ENCODE measurements around the gene PCBP3.

Gene PCBP3

GRCh38 chr21:45914321-45914845 lies 270.9 kb downstream of the PCBP3 start:
- no peak for DNase-seq (ENCODE audit: low read depth)
- no peak for TF ChIP-seq MYC (IDR thresholded peaks at IDR 0.05; ENCODE audit: low read depth, low read length)
- TF ChIP-seq MAX (IDR thresholded peaks at IDR 0.05; ENCODE audit: low read depth, low read length): no peak
- no peak for TF ChIP-seq POLR2A (IDR thresholded peaks at IDR 0.05; ENCODE audit: extremely low read depth, insufficient read length)
- no peak for TF ChIP-seq CTCF (IDR thresholded peaks at IDR 0.05; ENCODE audit: low read depth, low read length)
- H3K4me3 ChIP-seq (ENCODE audit: low read depth, low read length): no peak overlapping the region

- TF ChIP-seq CTCF (IDR thresholded peaks at IDR 0.05; ENCODE audit: low read depth, low read length) (no peak), MAX (IDR thresholded peaks at IDR 0.05; ENCODE audit: low read depth, low read length) (0 out of 2 replicates have a peak, but pooled peaks have one; percentile 20)
- H3K4me3 ChIP-seq (ENCODE audit: low read depth, low read length): no peak overlapping the region
- DNase-seq (ENCODE audit: low read depth): peak; percentile 74
These were observed 272.7 kb downstream of the PCBP3 start for GRCh38 chr21:45916011-45916840.

GRCh38 chr21:45917241-45917640 lies 273.7 kb downstream of the PCBP3 start:
- H3K4me3 ChIP-seq (ENCODE audit: low read depth, low read length): no peak overlapping the region
- peak; percentile 55 for DNase-seq (ENCODE audit: low read depth)
- no peak for TF ChIP-seq POLR2A (IDR thresholded peaks at IDR 0.05; ENCODE audit: extremely low read depth, insufficient read length)
- TF ChIP-seq CTCF (IDR thresholded peaks at IDR 0.05; ENCODE audit: low read depth, low read length): no peak
- TF ChIP-seq MAX (IDR thresholded peaks at IDR 0.05; ENCODE audit: low read depth, low read length): no peak
- TF ChIP-seq MYC (IDR thresholded peaks at IDR 0.05; ENCODE audit: low read depth, low read length): no peak

- no peak for DNase-seq (ENCODE audit: low read depth)
- TF ChIP-seq CTCF (IDR thresholded peaks at IDR 0.05; ENCODE audit: low read depth, low read length): no peak
- TF ChIP-seq MAX (IDR thresholded peaks at IDR 0.05; ENCODE audit: low read depth, low read length): no peak
- TF ChIP-seq POLR2A (IDR thresholded peaks at IDR 0.05; ENCODE audit: extremely low read depth, insufficient read length): no peak
- TF ChIP-seq MYC (IDR thresholded peaks at IDR 0.05; ENCODE audit: low read depth, low read length): no peak
- no peak overlapping the region for H3K4me3 ChIP-seq (ENCODE audit: low read depth, low read length)
These were observed 274.5 kb downstream of the PCBP3 start for GRCh38 chr21:45918011-45918410.

GRCh38 chr21:45918835-45919447 lies 275.4 kb downstream of the PCBP3 start:
- TF ChIP-seq MYC (IDR thresholded peaks at IDR 0.05; ENCODE audit: low read depth, low read length) (no peak), MAX (IDR thresholded peaks at IDR 0.05; ENCODE audit: low read depth, low read length) (no peak), CTCF (IDR thresholded peaks at IDR 0.05; ENCODE audit: low read depth, low read length) (no peak), POLR2A (IDR thresholded peaks at IDR 0.05; ENCODE audit: extremely low read depth, insufficient read length) (no peak)
- no peak overlapping the region for H3K4me3 ChIP-seq (ENCODE audit: low read depth, low read length)
- DNase-seq (ENCODE audit: low read depth): peak; percentile 36
